SJSA1 (cell line): ENCODE data around the gene DDAH1. TPM values are rescaled to one million over a fixed set of nuclear protein-coding genes. Genes with fewer than 3 reads are reported as not detected.
A peak's percentile ranks its signal among the peaks of the same experiment; 100 is the strongest.

Source experiments
- DNase-seq, 2 experiments: peaks; one replicate each; pipeline ENCODE4 v3.0.0-alpha.2; 2015 to 2020; ENCODE audit warnings: low spot score in 2 of 2, low read depth in 1 of 2
- H3K27ac ChIP-seq: fragments of 250-450 bp; sonication (Bioruptor Pico); 2 replicates; pipeline ENCODE4 v1.5.1; 2020; ENCODE audit warnings: mild to moderate bottlenecking, moderate library complexity
- H3K27me3 ChIP-seq: fragments of 250-450 bp; sonication (Bioruptor Pico); replicated peaks from 2 replicates; pipeline ENCODE4 v1.5.1; 2020; ENCODE audit warnings: mild to moderate bottlenecking, moderate library complexity
- H3K36me3 ChIP-seq: fragments of 250-450 bp; sonication (Bioruptor Pico); 2 replicates; pipeline ENCODE4 v1.5.1; 2020; ENCODE audit warnings: mild to moderate bottlenecking
- H3K4me1 ChIP-seq: fragments of 250-450 bp; sonication (Bioruptor Pico); replicated peaks from 2 replicates; pipeline ENCODE4 v1.6.1; 2021; ENCODE audit warnings: mild to moderate bottlenecking
- H3K4me3 ChIP-seq: fragments of 250-450 bp; sonication (Bioruptor Pico); 2 replicates; pipeline ENCODE4 v1.5.1; 2020; ENCODE audit warnings: mild to moderate bottlenecking
- H3K9me3 ChIP-seq: fragments of 250-450 bp; sonication (Bioruptor Pico); replicated peaks from 2 replicates; pipeline ENCODE4 v1.5.1; 2020; ENCODE audit warnings: mild to moderate bottlenecking
- total RNA-seq: library from RNA; depleted of rRNA; stranded (reverse); fragments of >200 nt; shearing (Covaris generic); gene quantifications from 2 replicates; pipeline ENCODE4 v1.2.3, GENCODE V29; 2014

Gene DDAH1
- total RNA-seq, 1 experiment from 2014 or later = 108 TPM

DNA sequence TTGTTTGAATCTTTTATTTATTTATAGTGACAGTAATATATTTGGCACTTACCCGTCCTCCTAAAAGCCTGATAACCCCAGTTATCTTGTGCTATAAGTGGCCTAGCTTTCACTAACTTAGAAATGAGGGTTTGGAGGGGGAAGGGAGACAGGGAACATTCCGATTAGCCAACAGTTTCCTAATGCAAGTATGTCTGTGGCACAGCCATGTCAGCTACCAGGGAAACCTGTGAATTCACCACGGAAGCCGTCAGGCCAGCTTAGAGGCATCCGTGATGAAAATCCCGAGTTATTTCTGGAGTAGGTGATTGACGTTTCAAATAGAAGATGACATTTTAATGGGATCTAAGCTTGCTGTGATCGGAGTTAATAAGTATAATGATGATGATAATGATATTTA is 149.2 kb downstream of the DDAH1 start:
- H3K4me3 ChIP-seq = no peak overlapping the region
- H3K27ac ChIP-seq = peak overlapping the region; percentile 81
- no peaks in the 10 kb centered on the region for H3K9me3 ChIP-seq
- peak in 1 of 2 experiments; percentile 30 for DNase-seq
- peaks cover 71% of the 10 kb centered on the region for H3K4me1 ChIP-seq
- H3K36me3 ChIP-seq = peaks cover 40% of the 10 kb centered on the region
- no peaks in the 10 kb centered on the region for H3K27me3 ChIP-seq

DNA sequence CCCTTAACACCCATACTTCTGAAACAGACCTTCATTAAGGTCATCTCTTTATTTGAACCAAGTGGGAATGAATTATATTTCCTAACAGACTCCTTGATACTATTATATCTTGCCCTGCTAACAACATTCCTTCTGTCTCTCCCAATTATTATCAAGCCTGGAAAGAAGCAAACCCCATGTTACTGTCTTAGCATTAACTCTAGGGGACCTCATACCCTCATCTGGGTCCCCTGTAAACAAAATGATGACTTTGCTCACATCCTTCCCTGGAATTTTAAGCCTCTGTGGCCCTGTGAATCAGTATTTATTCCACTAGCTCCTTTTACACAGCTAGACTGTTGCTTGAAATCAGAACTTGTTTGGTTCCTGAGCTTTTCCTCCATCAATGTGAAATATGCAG is 150.2 kb downstream of the DDAH1 start:
- H3K27ac ChIP-seq = peak overlapping the region; percentile 81
- peaks cover 32% of the 10 kb centered on the region for H3K36me3 ChIP-seq
- H3K4me3 ChIP-seq = no peak overlapping the region
- H3K27me3 ChIP-seq = no peaks in the 10 kb centered on the region
- H3K9me3 ChIP-seq = no peaks in the 10 kb centered on the region
- peak in 1 of 2 experiments; percentile 62 for DNase-seq
- peaks cover 60% of the 10 kb centered on the region for H3K4me1 ChIP-seq

DNA sequence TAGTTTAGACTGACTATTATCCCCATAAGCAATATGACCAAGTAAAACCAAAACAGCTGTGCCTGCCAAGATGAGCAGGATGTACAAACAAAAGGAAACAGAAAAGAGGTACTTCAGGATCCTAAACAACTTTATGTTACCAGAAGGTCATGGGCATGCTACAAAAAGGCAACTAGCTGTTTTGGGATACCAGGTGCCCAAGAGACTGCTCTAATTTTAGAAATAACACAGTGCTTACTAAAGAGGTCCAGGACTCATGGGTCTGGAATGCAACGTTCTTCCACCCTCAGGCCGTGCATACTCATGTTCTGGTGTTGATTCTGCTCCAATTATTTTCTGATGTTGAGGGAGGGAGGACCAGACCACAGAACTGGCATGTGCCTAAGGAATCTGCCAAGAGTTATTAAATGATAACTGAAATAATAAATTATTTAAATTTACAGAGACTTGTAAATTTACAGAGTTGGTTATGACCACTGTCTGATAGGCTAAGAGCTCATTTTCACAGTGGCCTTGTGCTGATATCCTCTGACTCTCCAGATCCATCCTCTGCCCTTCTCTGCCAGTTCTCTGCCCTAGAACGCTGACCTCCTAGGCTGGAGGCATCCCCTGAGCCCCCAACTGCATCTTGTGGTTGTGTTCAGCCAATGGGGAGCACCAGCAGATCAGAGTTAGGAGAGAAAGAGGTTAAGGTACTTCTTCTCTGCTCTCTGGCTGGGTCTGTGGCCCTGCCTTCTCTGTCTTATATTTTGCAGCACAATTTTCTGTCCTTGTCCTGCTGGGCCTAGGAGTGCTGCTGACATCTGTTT is 150.9 kb downstream of the DDAH1 start:
- Histone ChIP-seq H3K36me3 (peaks cover 26% of the 10 kb centered on the region), H3K4me3 (no peak overlapping the region), H3K27me3 (no peaks in the 10 kb centered on the region), H3K27ac (peak overlapping the region; percentile 81), H3K9me3 (no peaks in the 10 kb centered on the region), H3K4me1 (peaks cover 54% of the 10 kb centered on the region)
- DNase-seq = peak; percentile 87 to 94

DNA sequence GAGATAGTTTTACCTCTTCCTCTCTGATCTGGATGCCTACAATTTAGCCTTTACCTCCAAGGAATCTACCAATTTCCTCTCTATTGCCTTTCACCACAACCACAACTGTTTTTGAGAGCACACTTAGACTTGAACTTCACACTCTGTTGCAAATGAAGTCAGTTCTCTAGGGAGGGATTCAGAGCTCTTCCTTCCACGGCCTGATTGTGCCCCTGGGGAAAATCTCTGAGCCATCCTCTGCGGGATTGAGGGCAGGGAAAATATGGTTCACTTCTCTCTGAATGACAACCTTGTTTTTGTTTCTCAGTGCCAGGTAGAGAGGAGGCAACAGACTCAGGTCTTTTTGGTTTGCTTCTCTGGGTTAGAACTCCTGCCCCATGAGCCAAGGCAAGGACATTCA is 153.1 kb downstream of the DDAH1 start:
- Histone ChIP-seq H3K36me3 (peaks cover 10% of the 10 kb centered on the region; the same call in 1 of the 2 replicates), H3K4me1 (peaks cover 54% of the 10 kb centered on the region), H3K4me3 (no peak overlapping the region), H3K27ac (no peak overlapping the region), H3K27me3 (no peaks in the 10 kb centered on the region), H3K9me3 (no peaks in the 10 kb centered on the region)
- no peak for DNase-seq

DNA sequence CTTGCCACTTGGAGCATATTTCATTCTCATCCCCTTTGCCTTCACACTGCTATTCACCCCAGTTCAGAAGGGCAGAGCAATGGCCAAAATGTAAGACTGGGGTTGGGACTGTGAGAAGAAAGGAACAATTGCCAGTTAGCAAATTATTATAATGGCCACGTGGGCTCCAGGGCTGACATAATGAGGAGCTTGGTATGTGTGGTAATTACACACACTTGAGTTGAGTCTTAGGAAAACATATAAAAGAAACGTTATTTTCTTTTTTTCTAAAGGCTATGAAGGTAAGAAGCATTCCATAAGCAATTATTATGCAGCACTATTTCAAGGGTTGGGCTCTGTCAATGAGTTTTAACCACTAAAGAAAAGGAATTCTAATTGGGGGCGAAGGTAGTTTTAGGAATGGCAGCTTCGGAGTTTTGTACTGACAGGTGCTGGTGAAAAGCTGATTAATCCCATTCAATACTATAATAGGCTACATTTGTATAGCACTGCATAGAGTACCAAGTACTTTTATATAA is 156.1 kb downstream of the DDAH1 start:
- DNase-seq = no peak
- no peaks in the 10 kb centered on the region for H3K36me3 ChIP-seq
- peaks cover 25% of the 10 kb centered on the region for H3K4me1 ChIP-seq
- no peak overlapping the region for H3K4me3 ChIP-seq
- H3K27me3 ChIP-seq = no peaks in the 10 kb centered on the region
- no peaks in the 10 kb centered on the region for H3K9me3 ChIP-seq
- no peak overlapping the region for H3K27ac ChIP-seq

DNA sequence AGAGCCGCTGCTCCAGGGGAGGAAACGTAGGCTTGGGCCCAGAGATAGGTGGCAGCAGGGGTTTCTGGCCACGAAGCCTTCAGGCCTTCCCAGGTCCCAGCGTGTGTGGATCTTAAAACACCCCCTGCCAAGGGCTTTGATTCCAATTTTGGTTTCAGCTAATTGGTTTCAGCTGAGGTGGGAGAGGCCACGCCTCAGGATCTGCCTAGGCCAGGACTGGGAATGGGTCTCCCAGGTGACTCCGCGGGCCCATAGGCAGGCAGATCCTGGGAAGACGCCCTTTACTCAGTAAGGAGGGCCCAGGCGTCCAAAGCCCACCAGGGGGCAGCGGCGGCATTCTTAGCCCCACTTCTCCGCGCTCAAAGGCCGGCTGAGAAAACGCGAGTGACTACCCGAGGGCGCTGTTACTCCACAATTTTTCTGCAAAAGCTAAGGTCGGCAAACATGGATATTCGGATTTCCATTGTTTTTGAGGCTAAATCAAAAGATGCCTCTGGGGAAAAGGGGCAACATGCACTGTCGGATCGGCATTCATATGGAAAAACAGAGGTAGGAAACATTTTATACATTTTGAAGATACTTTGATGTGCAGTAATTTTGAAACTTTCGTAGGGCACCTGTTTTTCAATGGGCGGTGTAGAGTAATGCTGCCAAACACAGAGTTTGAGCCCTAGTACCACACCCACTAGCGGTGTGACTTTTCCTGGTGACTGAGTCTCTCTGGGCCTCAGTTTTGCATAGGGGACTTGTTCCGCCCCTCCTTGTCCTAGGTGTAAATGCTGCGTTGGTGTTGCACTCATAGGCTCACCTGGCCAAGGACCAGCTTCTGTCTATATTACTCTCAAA is 156.7 kb downstream of the DDAH1 start:
- Histone ChIP-seq H3K4me1 (peaks cover 18% of the 10 kb centered on the region), H3K27me3 (no peaks in the 10 kb centered on the region), H3K27ac (no peak overlapping the region), H3K4me3 (no peak overlapping the region), H3K36me3 (no peaks in the 10 kb centered on the region), H3K9me3 (no peaks in the 10 kb centered on the region)
- DNase-seq = peak; percentile 88 to 91

DNA sequence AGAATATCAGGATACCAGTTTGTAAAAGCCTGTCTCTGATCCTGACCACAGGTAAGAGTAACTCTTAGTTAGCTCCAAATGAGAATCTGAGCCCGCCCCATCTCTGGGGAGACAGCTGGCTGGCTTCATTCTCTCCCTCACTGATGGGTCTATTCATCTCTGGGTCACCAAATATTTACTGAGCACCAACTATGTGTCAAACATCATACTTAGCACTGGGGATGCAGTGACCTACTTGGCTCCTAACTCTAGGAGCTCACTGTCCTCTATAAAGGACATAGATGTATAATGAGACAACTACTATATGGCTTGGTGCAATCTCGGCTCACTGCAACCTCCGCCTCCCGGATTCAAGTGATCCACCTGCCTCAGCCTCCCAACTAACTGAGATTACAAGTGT is 158.7 kb downstream of the DDAH1 start:
- Histone ChIP-seq H3K4me3 (no peak overlapping the region), H3K9me3 (no peaks in the 10 kb centered on the region), H3K27ac (no peak overlapping the region), H3K27me3 (no peaks in the 10 kb centered on the region), H3K36me3 (no peaks in the 10 kb centered on the region), H3K4me1 (peaks cover 12% of the 10 kb centered on the region)
- no peak for DNase-seq

DNA sequence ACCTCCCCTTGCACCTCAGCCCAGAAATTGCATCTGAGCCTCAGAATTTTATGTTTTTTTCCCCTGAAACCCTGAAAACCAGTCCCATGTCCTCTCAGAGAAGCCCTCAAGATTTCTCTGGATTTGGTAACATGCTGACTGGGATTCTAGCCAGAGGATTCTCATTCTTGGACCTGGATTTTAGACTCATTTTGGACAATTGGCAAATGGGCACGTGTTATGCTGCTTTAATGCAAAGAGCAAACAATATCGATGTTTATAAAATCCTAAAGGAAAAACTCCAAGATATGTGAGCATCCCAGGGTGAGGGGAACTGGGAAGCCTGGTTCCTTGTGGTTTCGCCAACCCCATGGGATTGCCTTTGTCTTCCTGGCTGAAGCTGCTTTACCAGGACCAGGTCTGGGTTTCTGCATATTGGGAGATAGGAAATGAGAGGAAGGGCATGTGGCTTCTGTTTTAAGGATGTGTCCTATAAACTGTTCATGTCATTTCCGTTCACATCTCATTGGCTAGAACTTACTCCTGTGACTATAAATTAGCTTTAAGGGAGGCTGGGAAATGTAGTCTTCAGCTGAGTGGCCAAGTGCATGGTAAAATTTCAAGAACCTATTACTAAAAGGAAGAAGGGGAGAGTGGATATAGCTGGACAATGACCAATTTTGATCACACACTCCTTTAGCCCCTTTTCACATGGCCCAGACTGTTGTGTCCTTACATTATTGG is 161.4 kb downstream of the DDAH1 start:
- no peaks in the 10 kb centered on the region for H3K36me3 ChIP-seq
- DNase-seq = no peak
- H3K4me3 ChIP-seq = no peak overlapping the region
- H3K27me3 ChIP-seq = no peaks in the 10 kb centered on the region
- peaks cover 15% of the 10 kb centered on the region for H3K4me1 ChIP-seq
- H3K27ac ChIP-seq = no peak overlapping the region
- no peaks in the 10 kb centered on the region for H3K9me3 ChIP-seq

DNA sequence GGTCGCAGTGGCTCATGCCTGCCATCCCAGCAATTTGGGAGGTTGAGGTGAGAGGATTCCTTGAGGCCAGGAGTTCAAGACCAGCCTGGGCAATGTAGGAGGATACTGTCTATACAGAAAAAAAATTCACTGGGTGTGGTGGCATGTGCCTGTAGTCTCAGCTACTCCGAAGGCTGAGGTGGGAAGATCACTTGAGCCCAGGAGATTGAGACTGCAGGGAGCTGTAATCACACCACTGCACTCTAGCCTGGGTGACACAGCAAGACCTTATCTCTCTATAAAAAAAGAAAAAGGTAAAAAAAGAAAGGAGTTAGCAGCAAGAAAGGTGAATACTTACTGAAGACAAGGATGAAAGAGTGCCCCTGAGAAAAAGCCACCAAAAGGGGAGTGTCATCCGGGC is 164.8 kb downstream of the DDAH1 start:
- H3K4me1 ChIP-seq = peaks cover 25% of the 10 kb centered on the region
- no peak for DNase-seq
- no peak overlapping the region for H3K4me3 ChIP-seq
- no peaks in the 10 kb centered on the region for H3K36me3 ChIP-seq
- no peaks in the 10 kb centered on the region for H3K9me3 ChIP-seq
- no peak overlapping the region for H3K27ac ChIP-seq
- no peaks in the 10 kb centered on the region for H3K27me3 ChIP-seq

DNA sequence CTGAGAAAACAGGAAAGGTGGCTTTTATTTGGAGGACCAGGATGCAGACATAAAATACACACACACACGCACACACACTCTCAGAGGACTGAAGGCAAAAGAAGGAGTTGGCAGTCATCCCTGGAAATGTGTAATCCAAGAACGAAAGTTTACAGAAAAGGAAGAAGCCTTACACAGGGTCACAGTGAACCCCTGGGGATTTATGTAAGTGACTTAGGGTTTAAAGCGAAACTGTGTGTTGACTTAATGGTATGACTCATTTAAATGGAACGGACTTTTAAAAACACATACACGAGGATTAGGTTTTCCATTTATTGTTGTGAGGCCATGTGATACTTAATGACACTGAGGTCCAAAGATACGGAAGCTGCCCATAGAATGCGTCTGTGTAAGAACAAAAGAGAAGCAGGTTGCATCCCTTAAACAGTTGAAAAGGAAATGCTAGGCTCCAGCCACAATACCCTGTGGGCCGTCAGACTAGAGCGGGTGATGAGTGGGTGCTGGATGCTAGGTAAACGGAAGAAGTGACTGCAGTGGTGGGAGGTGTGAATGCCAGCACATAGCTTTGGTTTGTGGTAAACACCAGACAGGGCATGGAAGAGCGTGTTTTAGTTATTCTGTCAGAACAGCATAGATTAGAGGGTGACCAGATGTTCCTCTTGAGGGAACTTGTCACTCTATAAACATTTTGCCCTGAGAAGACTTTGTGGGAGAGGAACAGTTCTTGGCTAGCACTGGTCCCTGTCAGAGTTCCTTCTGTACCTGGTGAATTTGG is 166.9 kb downstream of the DDAH1 start:
- H3K9me3 ChIP-seq = no peaks in the 10 kb centered on the region
- H3K27me3 ChIP-seq = no peaks in the 10 kb centered on the region
- no peak overlapping the region for H3K4me3 ChIP-seq
- no peaks in the 10 kb centered on the region for H3K36me3 ChIP-seq
- H3K4me1 ChIP-seq = peaks cover 25% of the 10 kb centered on the region
- peak overlapping the region; percentile 41 for H3K27ac ChIP-seq
- DNase-seq = peak; percentile 92 to 97

DNA sequence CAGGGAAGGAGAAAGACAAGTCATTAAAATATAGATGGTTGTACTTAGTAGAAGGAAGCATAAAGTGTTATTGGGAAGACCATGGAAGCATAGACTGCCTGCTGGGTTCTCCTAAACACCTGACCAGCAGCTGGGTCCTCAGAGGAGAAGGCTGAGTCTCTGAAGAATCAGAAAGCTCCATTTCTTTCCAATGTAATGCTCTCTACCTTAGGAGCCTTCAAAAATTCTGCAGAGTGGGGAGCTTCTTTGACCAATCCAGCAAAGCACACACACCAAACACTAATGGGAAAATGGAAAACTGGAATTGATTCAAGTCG is 167.5 kb downstream of the DDAH1 start:
- peak overlapping the region; percentile 41 for H3K27ac ChIP-seq

DNA sequence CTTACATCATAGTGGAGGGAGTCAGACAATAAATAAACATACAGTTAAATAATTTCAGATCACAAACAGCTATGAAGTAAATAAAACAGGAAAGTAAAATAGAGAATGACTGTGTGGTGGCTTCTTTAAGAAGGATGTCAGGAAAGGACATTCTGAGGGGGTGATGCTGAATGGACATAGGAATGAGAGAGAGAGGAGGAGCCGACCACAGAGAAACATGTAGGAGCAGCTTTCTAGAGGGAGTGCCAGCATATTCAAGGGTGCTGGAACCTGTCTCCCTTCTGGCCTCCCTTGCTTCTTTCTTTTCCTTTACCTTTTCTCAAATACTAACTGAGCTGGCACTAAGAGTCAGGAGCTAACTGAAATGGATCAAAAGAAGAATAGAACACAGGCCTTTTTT is 168.0 kb downstream of the DDAH1 start:
- Histone ChIP-seq H3K27ac (no peak overlapping the region), H3K4me3 (no peak overlapping the region), H3K4me1 (peaks cover 25% of the 10 kb centered on the region), H3K36me3 (no peaks in the 10 kb centered on the region), H3K9me3 (no peaks in the 10 kb centered on the region), H3K27me3 (no peaks in the 10 kb centered on the region)
- peak in 1 of 2 experiments; percentile 53 for DNase-seq

More for the DNA sequence above, 167.5 kb downstream of the DDAH1 start:
- no peak for DNase-seq
- Histone ChIP-seq H3K4me3 (no peak overlapping the region), H3K4me1 (peaks cover 25% of the 10 kb centered on the region), H3K36me3 (no peaks in the 10 kb centered on the region), H3K27me3 (no peaks in the 10 kb centered on the region), H3K9me3 (no peaks in the 10 kb centered on the region)

DNA sequence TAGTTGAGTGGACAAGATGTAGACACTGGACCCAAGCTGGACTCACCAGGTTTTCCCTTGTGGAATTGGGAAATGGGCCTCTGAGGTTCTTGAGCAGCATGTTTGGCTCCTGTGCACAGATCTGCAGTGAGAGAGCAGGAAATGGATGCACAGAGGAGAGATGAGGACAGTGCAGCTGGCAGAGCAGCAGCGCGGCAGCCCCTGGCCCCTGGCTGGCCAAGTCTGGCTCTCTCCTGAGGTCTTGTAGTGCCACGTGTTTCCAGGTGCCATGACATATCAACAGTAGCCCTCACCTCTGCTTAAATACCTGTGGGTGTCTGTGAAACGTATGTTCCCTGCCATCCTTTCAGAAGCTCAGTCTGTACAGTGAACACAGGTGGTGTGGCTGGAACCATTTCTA is 169.3 kb downstream of the DDAH1 start:
- Histone ChIP-seq H3K36me3 (no peaks in the 10 kb centered on the region), H3K4me1 (peaks cover 25% of the 10 kb centered on the region), H3K27ac (no peak overlapping the region), H3K27me3 (no peaks in the 10 kb centered on the region), H3K9me3 (no peaks in the 10 kb centered on the region), H3K4me3 (no peak overlapping the region)
- DNase-seq = no peak
